ENCODE results near the gene PTPRCAP. TPM values are rescaled to one million over a fixed set of nuclear protein-coding genes. Genes with fewer than 3 reads are reported as not detected.

PTPRCAP gene
- total RNA-seq, 1 donor = not detected

GRCh38 chr11:67412495-67413179, 24.8 kb downstream of the PTPRCAP start:
- no peak overlapping the region for H3K4me3 ChIP-seq (ENCODE audit: low read depth, low read length)
- TF ChIP-seq, protein P1, sequence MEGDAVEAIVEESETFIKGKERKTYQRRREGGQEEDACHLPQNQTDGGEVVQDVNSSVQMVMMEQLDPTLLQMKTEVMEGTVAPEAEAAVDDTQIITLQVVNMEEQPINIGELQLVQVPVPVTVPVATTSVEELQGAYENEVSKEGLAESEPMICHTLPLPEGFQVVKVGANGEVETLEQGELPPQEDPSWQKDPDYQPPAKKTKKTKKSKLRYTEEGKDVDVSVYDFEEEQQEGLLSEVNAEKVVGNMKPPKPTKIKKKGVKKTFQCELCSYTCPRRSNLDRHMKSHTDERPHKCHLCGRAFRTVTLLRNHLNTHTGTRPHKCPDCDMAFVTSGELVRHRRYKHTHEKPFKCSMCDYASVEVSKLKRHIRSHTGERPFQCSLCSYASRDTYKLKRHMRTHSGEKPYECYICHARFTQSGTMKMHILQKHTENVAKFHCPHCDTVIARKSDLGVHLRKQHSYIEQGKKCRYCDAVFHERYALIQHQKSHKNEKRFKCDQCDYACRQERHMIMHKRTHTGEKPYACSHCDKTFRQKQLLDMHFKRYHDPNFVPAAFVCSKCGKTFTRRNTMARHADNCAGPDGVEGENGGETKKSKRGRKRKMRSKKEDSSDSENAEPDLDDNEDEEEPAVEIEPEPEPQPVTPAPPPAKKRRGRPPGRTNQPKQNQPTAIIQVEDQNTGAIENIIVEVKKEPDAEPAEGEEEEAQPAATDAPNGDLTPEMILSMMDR (IDR thresholded peaks at IDR 0.05; ENCODE audit: insufficient read depth, low read depth, low read length) = no peak
- DNase-seq (ENCODE audit: low read depth) = no peak

DNA sequence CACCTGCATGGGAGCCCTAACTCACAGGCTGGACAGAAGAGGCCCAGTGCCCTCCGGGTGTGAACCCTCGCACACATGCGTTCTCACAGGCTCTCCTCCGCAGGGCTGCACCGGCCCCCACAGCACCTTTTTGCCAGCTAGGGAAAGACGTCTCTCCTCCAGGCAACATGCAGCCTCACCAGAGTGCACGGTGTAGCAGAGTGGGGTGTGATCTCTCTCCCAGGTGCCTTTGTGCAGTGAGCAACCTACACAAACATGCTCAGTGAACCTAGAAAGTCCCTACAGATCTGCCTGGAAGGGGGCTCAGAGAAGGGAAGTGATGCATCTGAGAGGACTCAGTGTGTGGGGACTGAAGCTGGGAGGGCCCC, 25.7 kb downstream of the PTPRCAP start:
- H3K4me3 ChIP-seq (ENCODE audit: low read depth, low read length) = no peak overlapping the region
- no peak for DNase-seq (ENCODE audit: low read depth)
- TF ChIP-seq, protein P1 (IDR thresholded peaks at IDR 0.05; ENCODE audit: insufficient read depth, low read depth, low read length) = no peak

- DNase-seq (ENCODE audit: low read depth) = no peak
- no peak overlapping the region for H3K4me3 ChIP-seq (ENCODE audit: low read depth, low read length)
- TF ChIP-seq, protein P1 (IDR thresholded peaks at IDR 0.05; ENCODE audit: insufficient read depth, low read depth, low read length) = no peak
Observed at GRCh38 chr11:67410984-67411784, 26.3 kb downstream of the PTPRCAP start.

- DNase-seq (ENCODE audit: low read depth) = no peak
- TF ChIP-seq, protein P1 (IDR thresholded peaks at IDR 0.05; ENCODE audit: insufficient read depth, low read depth, low read length) = no peak
- H3K4me3 ChIP-seq (ENCODE audit: low read depth, low read length) = no peak overlapping the region
Observed at GRCh38 chr11:67410369-67410831, 27.1 kb downstream of the PTPRCAP start.

DNA sequence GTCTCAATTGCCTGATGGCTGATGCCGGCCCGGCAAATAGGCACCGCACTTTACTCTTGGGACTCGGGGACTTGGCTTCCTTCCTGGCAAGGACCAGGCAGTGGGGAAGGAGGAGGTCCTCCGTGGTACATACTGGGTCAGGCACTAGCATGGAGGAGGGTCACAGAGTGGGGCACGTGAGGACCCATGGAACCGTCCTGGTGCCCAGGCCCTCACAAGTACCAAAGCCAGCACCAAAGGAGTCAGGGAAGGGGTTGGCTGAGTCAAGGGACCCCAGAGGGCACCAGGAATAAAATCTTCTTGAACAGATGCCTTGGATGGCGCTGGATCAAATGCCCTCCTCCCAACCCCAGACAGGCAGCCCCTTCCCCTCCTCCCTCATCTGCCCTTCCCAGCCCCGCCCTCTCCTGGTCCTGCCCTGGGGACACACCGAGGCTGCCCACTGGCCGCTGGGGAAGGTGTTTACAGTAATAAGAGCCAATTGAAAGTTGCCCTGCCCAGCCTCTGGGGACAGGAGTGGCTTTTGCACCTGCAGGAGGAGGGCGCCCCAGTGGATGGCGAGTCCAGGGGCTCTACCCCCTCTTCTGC, 27.6 kb downstream of the PTPRCAP start:
- TF ChIP-seq, protein P1 (IDR thresholded peaks at IDR 0.05; ENCODE audit: insufficient read depth, low read depth, low read length) = no peak

GRCh38 chr11:67409261-67409666, 28.2 kb downstream of the PTPRCAP start:
- H3K4me3 ChIP-seq (ENCODE audit: low read depth, low read length) = no peak overlapping the region
- TF ChIP-seq, protein P1 (IDR thresholded peaks at IDR 0.05; ENCODE audit: insufficient read depth, low read depth, low read length) = no peak
- DNase-seq (ENCODE audit: low read depth) = no peak

More for the DNA sequence above, 27.6 kb downstream of the PTPRCAP start:
- no peak overlapping the region for H3K4me3 ChIP-seq (ENCODE audit: low read depth, low read length)
- DNase-seq (ENCODE audit: low read depth) = no peak
